GM18505 (cell line): ENCODE data around the gene JARID2.

ENCODE experiments used
- ATAC-seq: cut with Tn5 transposase; IDR thresholded peaks from one replicate; pipeline ENCODE4 v1.9.1; 2021; ENCODE audit not compliant: unreplicated experiment
- POLR2A ChIP-seq: IDR thresholded peaks from 4 replicates; pipeline ENCODE4 v1.6.1; 2011; ENCODE audit warnings: borderline replicate concordance; ENCODE audit not compliant: insufficient read depth, insufficient read length; ENCODE audit errors: extremely low read depth

The JARID2 gene

GRCh38 chr6:15513131-15513771 lies 267.4 kb downstream of the JARID2 start:
- ATAC-seq, result no peak
- no peak for TF ChIP-seq POLR2A

- no peak for ATAC-seq
- TF ChIP-seq POLR2A, result no peak
These were observed 268.2 kb downstream of the JARID2 start for GRCh38 chr6:15513801-15514711.

- no peak for ATAC-seq
- TF ChIP-seq POLR2A, result no peak
These were observed 269.4 kb downstream of the JARID2 start for GRCh38 chr6:15515226-15515625.

- no peak for TF ChIP-seq POLR2A
- ATAC-seq, result no peak
These were observed 269.9 kb downstream of the JARID2 start for GRCh38 chr6:15515660-15516375.

GRCh38 chr6:15516378-15516777 lies 270.5 kb downstream of the JARID2 start:
- no peak for ATAC-seq
- no peak for TF ChIP-seq POLR2A

GRCh38 chr6:15516923-15517560 lies 271.2 kb downstream of the JARID2 start:
- no peak for TF ChIP-seq POLR2A
- ATAC-seq, result no peak

GRCh38 chr6:15517600-15517999 lies 271.7 kb downstream of the JARID2 start:
- no peak for TF ChIP-seq POLR2A
- no peak for ATAC-seq

- TF ChIP-seq POLR2A, result no peak
- ATAC-seq, result no peak
These were observed 272.2 kb downstream of the JARID2 start for GRCh38 chr6:15518057-15518456.

- no peak for ATAC-seq
- no peak for TF ChIP-seq POLR2A
These were observed 273.0 kb downstream of the JARID2 start for GRCh38 chr6:15518878-15519277.

- no peak for TF ChIP-seq POLR2A
- no peak for ATAC-seq
These were observed 273.8 kb downstream of the JARID2 start for GRCh38 chr6:15519681-15520080.

GRCh38 chr6:15520626-15521203 lies 274.8 kb downstream of the JARID2 start:
- ATAC-seq, result no peak
- no peak for TF ChIP-seq POLR2A

GRCh38 chr6:15521582-15521981 lies 275.7 kb downstream of the JARID2 start:
- ATAC-seq, result no peak
- no peak for TF ChIP-seq POLR2A

- no peak for ATAC-seq
- TF ChIP-seq POLR2A, result no peak
These were observed 276.2 kb downstream of the JARID2 start for GRCh38 chr6:15522026-15522425.
